GM13976 (cell line): ENCODE measurements around the gene GJD2.

Experiments
- DNase-seq: peaks from one replicate; pipeline ENCODE4 v3.0.0; 2012; ENCODE audit warnings: low spot score
- in situ Hi-C: fragments of 300-500 bp; cut with MboI; formaldehyde crosslinking; loops from one replicate; pipeline ENCODE4 v1.12.0; 2022; ENCODE audit warnings: low sequenced_read_pairs, mixed read lengths, inconsistent platforms; ENCODE audit not compliant: unreplicated experiment
- TF ChIP-seq, protein P1 (sequence below): IDR thresholded peaks from 2 replicates; pipeline ENCODE4 v1.5.1; 2012; ENCODE audit warnings: borderline replicate concordance, mild to moderate bottlenecking; ENCODE audit not compliant: insufficient read depth; ENCODE audit errors: extremely low read depth, missing control alignments, control extremely low read depth

GJD2 gene

DNA sequence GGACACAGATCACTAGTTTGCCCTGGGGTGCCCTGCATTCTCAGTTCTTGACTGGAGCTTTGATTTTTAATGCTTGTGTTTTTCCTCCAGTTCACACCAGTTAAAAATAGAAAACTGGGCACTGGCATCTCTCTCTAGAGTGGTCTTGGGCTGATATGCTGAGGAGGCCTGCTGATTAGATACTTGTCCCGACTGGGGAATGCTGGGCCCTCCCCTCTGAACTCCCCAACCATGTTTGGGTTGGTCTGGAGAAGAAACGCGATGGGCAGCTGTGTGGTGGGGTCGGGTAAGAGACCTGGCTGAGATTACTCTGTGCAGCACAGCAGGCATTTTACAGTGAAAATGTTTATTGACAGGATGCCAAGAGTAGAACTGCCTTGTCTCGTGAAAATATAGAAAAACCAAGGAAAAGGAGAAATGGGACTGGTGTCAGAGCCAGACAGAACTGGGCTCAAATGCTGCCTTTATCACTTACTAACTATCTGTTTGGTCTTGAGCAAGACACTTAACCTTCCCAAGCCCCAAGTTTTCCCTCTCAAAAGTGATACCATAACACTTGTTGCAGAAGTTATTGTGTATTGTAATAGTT is 42.1 kb upstream of the GJD2 start:
- TF ChIP-seq, protein P1, sequence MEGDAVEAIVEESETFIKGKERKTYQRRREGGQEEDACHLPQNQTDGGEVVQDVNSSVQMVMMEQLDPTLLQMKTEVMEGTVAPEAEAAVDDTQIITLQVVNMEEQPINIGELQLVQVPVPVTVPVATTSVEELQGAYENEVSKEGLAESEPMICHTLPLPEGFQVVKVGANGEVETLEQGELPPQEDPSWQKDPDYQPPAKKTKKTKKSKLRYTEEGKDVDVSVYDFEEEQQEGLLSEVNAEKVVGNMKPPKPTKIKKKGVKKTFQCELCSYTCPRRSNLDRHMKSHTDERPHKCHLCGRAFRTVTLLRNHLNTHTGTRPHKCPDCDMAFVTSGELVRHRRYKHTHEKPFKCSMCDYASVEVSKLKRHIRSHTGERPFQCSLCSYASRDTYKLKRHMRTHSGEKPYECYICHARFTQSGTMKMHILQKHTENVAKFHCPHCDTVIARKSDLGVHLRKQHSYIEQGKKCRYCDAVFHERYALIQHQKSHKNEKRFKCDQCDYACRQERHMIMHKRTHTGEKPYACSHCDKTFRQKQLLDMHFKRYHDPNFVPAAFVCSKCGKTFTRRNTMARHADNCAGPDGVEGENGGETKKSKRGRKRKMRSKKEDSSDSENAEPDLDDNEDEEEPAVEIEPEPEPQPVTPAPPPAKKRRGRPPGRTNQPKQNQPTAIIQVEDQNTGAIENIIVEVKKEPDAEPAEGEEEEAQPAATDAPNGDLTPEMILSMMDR: no peak
- in situ Hi-C loops: no loop called here
- DNase-seq: no peak

DNA sequence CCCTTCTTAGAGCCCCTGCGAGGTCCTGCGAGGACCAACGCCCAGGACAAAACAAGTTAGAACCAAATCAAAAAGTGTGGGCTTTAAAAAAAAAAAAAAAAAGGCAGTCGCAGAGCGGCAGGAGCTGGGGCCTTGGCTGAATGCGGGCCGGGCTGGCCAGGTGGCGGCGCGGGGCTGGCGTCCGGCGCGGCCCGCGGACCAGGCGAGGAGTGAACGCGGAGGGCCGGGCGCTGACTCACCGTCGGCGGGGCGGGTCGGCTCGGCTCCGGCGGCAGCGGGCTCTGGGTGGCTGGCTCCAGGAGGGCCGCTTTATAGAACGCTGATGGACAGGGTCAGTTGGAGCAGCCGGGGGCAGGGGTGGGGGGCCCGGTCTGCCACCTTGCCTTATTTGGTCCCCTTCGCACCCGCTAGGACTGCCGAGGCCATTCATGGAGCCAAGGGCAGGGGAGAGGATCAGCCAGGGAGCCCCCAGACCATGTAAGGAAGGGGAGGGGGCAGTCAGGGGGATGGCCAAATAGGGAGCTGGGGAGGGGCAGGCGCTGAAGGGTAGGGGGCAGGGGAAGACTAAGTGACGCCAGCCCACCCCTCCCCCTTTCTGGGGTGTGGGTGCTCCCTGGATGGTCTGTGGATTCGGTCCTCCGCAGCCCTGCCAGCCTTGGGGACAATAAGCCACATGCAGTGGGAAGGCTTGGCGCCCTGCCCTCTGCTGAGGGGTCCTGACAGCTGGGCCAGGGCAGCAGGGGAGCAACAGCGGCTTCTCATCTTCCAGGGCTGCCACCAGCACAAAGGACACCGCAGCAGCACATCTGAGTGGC is 40.7 kb upstream of the GJD2 start, which contains the start of gene ACTC1:
Gene ACTC1 (minus strand): TSS at position 283 of the 815 bp plus-strand sequence. CDS start 741 bp downstream, outside the sequence.
- TF ChIP-seq, protein P1: no peak
- in situ Hi-C loops: no loop called here
- DNase-seq: peak; percentile 21

DNA sequence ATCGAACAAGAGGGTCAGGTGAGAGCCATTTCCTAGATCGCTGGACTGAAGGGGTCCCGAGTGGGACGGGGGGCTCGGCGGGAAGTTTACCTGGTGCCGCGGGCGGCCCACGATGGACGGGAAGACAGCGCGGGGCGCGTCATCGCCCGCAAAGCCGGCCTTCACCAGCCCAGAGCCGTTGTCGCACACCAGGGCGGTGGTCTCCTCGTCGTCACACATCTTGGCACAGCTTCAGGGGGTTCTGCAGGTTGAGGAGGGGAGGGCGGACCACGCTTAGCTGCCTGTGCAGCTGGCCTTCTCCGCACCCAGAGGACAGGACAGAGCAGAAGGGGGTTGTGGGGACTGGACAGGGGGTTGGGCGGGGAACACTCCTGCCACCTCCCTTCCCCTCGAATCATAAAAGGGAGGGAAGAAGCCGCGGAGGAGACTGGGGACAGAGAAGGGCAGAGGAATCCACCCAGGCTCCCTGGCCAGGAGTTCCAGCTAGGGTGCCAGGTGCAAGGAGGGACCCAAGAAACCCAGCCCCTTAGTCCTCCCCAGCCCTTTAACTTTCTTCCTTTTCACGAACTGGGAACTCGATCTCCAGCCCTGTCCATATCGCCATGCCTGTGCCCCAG is 39.9 kb upstream of the GJD2 start:
- TF ChIP-seq, protein P1: no peak
- DNase-seq: peak; percentile 21
- in situ Hi-C loops: no loop called here

- in situ Hi-C loops: no loop called here
- TF ChIP-seq, protein P1: no peak
- DNase-seq: no peak
Observed at GRCh38 chr15:34793901-34794300, 39.1 kb upstream of the GJD2 start.

GRCh38 chr15:34793071-34793470 is 38.3 kb upstream of the GJD2 start:
- TF ChIP-seq, protein P1: no peak
- no peak for DNase-seq
- in situ Hi-C loops: no loop called here

- TF ChIP-seq, protein P1: no peak
- DNase-seq: no peak
- in situ Hi-C loops: no loop called here
Observed at GRCh38 chr15:34791701-34792100, 36.9 kb upstream of the GJD2 start.
